8988T (cell line): ENCODE measurements around the gene GLIS2.
"Not testable (repeated sequence)": the region's sequence is repeated elsewhere in the genome, so short reads cannot be mapped to it uniquely, and the experiment has no call there.

Source experiments
- DNase-seq: peaks from one replicate; pipeline ENCODE4 v3.0.0; 2011

Gene GLIS2

GRCh38 chr16:4321286-4322120 lies 5.6 kb downstream of the GLIS2 start:
- DNase-seq: no peak

DNA sequence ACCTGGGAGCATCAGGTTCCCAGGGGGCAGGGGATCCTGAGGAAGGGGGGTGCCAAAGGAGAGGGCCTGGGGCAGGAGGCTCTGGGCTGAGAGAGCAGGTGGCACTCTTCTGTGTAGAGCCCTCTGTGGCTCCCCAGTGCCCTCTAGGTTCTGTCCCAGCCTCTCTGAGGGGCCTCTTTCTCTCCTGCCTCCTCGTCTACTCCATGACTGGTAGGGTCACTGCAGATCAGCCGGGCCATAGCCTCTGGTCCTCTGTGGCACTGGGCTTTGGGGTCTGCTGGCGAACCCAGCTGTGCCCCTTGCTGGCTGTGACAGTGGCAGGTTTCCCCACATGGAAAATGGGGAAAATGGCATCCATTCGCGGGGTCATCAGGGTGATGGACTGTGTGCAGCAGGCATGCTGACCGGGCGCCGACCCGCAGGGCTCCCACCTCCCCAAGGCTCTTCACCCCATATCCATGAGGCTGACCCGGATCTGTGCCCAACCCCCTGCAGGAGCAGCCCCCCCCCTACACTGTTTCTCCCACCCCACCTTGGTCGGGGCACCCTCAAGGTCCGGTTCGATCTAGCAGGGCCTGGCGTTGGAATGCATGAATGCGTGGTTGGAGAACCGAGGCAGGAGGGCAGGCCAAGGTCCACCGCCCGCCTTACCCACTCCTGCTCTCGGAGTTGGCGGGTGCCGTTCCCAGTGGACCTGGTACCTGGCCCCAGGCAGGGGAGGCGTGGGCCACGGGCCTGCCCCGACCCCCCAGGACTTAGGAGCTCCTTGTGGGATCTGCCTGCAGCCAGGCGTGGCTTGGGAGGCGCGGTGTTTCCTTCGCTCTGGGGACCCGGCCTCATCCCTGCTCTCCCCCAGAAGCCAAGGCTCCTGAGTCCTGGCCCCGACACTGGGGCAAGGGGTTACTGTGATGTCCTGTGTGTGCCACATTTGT lies 6.5 kb downstream of the GLIS2 start:
- no peak for DNase-seq

- DNase-seq: peak; percentile 73
Observed at GRCh38 chr16:4323071-4323844, 7.4 kb downstream of the GLIS2 start.

DNA sequence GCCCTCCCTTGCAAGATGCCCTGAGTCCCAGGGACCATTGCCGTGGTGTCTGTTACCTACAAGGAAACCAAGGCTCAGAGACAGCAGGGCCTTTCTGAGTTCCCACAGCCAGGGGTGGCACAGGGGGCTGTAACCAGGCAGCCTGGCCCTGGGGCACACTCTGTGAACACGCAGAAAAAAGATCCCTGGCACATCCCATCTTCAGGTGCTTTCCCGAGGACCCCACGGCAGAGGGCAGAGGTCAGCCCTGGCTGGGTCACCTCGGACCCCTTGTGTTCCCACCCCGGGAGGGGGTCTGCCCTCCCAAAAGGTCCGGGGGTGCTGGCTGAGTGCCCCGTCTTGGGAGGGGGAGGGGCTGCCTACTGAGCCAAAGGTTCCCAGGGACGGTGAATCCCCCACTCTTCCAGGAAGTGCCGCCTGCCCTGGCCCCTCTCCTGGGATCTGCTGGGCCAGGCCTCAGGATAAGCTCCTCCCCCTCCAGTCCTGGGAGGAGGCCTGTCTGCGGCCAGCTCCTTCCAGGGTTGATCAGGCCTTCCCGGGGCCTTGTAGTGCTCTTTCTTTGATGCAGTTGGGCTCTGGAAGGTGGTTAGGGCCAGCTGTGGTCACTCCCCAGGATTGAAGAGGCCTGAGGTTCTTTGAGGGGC lies 8.1 kb downstream of the GLIS2 start:
- DNase-seq: peak; percentile 75

DNA sequence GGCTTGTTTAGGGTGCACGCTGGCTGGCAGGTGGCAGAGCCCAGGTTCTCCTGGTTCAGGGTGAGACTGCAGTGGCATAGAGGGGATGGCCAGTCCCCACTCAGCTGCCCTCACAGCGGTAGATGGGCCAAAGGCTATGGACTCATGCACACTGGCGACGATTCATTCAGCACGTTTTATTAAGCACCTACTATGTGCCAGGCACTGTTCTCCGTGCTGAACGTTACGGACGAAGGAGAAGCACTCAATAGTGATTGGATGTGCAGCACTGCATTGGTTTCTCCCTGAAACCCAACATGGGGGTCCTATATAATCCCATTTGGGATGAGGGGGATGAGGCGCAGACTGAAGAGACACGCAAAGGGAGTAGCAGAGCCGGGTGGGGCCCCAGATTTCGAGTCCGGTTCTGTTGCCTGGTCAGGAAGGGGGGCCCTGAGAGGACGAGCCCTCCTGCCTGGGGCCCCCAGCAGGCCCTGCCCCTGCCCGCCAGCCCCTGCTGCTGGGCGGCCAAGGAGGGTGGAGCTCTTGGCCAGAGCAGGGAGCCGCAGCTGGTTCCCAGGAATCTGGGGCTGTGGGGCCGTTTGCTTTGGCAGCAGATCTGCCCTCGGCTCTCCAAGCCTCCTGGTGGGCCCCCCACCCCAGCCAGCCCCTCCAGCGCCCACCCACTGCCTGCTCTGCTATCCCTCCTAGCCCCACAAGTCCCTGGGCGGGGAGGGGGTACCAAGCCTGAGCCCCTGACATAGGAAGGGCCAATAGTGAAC lies 8.8 kb downstream of the GLIS2 start:
- DNase-seq: no peak

- no peak for DNase-seq
Observed at GRCh38 chr16:4325253-4325758, 9.4 kb downstream of the GLIS2 start.

- DNase-seq: no peak
Observed at GRCh38 chr16:4327386-4328045, 11.6 kb downstream of the GLIS2 start.

GRCh38 chr16:4328046-4328781 lies 12.3 kb downstream of the GLIS2 start:
- DNase-seq: no peak

DNA sequence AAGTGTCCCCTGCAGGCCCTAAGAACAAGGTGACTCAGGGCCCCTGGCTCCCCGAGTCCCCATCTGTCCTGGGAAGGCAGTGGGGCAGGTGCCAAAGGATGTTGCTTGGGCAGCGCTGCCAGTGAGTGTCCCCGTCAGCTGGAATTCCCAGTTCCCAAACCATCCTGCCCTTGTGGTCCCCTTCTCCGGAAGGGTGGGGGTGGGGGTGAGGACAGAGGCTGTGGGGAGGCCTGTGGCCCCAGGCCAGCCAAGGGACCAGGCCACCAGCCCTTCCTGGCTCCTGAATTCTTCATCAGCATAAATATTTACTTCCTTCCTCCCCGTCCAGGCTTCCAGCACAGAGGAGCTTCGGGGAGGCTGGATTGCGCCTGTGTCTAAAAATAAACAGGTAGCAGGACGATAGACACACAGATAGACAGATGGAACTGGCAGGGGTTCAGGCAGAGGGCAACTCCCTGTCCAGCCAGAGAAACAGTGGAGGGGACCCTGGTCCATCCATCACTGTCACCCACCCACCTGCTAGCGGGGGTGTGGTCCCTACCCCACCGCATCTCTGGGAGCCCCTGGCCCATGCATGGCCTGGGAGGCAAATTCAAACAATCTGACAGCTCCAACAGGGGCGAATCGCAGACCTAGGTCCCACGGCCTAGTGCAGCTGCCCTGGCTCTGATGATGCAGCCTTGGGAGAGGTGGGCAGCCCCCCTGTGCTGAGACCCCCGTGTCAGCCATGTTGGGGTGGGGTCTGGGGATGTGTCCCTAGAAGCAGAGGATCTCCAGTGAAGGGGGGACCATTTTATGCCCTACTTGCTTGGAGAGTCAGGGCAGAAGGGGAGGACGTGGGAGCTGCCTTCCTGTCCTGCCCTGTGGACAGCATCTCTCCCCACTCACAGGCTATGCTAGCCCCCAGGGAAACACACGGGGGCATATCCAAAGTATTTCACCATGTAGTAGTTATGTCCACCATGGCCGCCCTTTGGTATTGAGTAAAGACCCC lies 13.2 kb downstream of the GLIS2 start:
- no peak for DNase-seq

- DNase-seq: peak; percentile 92
Observed at GRCh38 chr16:4330277-4330874, 14.5 kb downstream of the GLIS2 start.

- DNase-seq: no peak
Observed at GRCh38 chr16:4332083-4332482, 16.2 kb downstream of the GLIS2 start.

DNA sequence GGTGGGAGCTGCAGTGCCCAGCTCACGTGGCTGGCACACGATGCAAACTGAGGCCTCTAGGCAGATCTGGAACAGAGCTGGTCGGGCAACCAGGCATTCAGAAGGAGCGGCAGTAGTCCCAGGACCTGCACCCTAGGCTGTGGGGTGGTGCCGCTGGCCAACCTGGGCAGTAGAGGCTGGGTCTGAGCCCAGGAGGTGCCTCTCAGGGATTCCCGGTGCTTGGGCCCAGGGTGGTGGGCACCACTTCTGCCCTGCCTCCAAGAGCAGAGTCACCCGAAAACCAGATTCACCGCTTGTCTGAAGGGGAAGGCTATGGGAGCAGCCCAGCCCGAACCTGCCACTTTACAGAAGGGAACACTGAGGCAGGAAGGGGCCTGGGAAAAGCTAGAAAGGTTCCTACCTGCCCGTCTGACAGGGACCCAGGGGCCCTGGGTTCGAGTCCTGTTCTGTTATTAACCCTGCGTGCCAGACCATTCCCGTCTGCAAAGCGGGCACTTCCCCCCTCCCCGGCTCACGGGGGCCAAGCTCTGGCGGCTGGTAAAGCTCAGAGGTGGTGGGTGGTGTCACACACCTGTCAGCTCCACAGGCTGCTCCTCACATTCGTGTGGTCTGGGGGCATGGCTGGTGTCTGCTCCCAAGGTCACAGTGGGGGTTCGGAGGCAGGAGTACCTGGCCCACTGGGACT lies 16.9 kb downstream of the GLIS2 start:
- no peak for DNase-seq

DNA sequence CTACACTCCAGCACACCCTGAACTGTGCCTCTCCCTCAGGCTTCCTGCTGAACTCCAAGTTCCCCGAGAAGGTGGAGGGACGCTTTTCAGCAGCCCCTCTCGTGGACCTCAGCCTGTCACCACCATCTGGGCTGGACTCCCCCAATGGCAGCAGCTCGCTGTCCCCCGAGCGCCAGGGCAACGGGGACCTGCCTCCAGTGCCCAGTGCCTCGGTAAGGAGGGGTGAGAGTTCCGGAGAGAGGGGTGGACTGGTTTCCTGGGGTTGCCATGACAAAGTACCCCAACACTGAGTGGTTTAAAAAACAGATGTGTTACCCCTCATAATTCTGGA lies 17.4 kb downstream of the GLIS2 start:
- no peak for DNase-seq

DNA sequence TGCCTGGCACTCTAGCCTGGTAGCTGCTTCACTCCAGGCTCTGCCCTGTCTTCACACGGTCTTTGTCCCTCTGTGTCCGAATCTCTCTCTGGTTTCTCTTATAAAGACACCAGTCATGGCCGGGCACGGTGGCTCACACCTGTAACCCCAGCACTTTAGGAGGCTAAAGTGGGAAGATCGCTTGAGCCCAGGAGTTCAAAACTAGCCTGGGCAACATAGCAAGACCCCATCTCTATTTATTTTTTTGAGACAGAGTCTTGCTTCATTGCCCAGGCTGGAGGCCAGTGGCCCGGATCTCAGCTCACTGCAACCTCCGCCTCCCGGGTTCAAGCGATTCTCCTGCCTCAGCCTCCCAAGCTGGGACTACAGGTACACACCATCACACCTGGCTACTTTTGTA lies 17.8 kb downstream of the GLIS2 start:
- not testable (repeated sequence) for DNase-seq

DNA sequence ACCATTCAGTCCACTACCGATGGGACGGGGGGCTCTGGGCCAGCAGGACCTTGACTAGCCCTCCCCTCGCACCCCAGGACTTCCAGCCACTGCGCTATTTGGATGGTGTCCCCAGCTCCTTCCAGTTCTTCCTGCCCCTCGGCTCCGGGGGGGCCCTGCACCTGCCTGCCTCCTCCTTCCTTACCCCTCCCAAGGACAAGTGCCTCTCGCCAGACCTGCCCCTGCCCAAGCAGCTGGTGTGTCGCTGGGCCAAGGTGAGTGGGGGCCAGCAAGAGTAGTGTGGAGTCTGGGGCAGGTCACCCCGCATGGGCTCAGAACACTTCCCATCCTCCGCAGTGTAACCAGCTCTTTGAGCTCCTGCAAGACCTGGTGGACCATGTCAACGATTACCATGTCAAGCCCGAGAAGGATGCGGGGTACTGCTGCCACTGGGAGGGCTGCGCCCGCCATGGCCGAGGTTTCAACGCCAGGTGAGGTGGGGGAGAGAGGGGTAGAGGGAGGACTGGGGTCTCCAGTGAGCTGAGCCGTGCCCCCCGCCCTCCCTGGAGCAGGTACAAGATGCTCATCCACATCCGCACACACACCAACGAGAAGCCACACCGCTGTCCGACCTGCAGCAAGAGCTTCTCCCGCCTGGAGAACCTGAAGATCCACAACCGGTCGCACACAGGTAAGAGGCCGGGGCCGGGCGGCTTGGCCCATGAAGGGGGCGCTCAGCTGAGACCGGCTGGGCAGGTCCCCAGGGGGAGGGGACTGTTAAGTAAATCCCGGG lies 19.0 kb downstream of the GLIS2 start:
- no peak for DNase-seq

DNA sequence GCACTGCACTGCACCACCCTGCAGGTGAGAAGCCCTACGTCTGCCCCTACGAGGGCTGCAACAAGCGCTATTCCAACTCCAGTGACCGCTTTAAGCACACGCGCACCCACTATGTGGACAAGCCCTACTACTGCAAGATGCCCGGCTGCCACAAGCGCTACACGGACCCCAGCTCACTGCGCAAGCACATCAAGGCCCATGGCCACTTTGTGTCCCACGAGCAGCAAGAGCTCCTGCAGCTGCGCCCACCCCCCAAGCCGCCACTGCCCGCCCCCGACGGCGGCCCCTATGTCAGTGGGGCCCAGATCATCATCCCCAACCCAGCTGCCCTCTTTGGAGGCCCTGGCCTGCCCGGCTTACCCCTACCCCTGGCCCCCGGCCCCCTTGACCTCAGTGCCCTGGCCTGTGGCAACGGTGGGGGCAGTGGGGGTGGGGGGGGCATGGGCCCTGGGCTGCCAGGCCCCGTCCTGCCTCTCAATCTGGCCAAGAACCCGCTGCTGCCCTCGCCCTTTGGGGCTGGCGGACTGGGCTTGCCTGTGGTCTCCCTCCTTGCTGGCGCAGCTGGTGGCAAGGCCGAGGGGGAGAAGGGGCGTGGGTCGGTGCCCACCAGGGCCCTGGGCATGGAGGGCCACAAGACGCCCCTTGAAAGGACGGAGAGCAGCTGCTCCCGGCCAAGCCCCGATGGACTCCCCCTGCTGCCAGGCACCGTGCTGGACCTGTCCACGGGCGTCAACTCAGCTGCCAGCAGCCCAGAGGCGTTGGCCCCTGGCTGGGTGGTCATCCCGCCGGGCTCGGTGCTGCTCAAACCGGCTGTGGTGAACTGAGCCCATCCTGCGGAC lies 21.1 kb downstream of the GLIS2 start:
- DNase-seq: no peak
